HEK293 (cell line): ENCODE measurements around the gene MFSD1.

Experiments used
- CTCF ChIA-PET: fragments of 350-600 bp; formaldehyde crosslinking; extraction: SDS; loops from one replicate; lab custom pipeline; 2021; ENCODE audit warnings: antibody characterized with exemption; lab: Yijun Ruan, JAX
- POLR2A ChIA-PET: fragments of 300-600 bp; formaldehyde crosslinking; extraction: SDS; loops from one replicate; lab custom pipeline; 2020; ENCODE audit warnings: antibody characterized with exemption, inconsistent platforms; lab: Yijun Ruan, JAX
- H3K27ac ChIP-seq: fragments of 200-500 bp; sonication (Bioruptor generic); 2 replicates; pipeline ENCODE4 v1.5.1; 2014; ENCODE audit warnings: low read depth, low read length, control low read depth, inconsistent platforms; ENCODE audit errors: extremely low read depth
- H3K36me3 ChIP-seq, 2 experiments: fragments of 200-500 bp in 1 of 2; sonication (Bioruptor generic) in 1 of 2; 1 replicate in 1 of 2; 2 replicates in 1 of 2; pipeline ENCODE4 v1.5.1; 2014 to 2017; ENCODE audit warnings: inconsistent platforms in 2 of 2, low read length in 2 of 2; ENCODE audit not compliant: control insufficient read depth in 2 of 2, insufficient read depth in 1 of 2
- H3K4me1 ChIP-seq: fragments of 200-500 bp; sonication (Bioruptor generic); 2 replicates; pipeline ENCODE4 v1.5.1; 2014; ENCODE audit warnings: mild to moderate bottlenecking, low read length, inconsistent platforms; ENCODE audit not compliant: control insufficient read depth, insufficient read depth
- H3K4me3 ChIP-seq: 2 replicates; pipeline ENCODE4 v1.5.1; 2011; ENCODE audit warnings: low read depth, mild to moderate bottlenecking, control low read depth, low read length, moderate library complexity
- H3K9me3 ChIP-seq: fragments of 200-500 bp; sonication (Bioruptor generic); 2 replicates; pipeline ENCODE4 v1.5.1; 2014; ENCODE audit warnings: low read depth, low read length, inconsistent platforms; ENCODE audit not compliant: control insufficient read depth, insufficient read depth
- BCL11A ChIP-seq: fragments of 450-650 bp; formaldehyde crosslinking; IDR thresholded peaks from 2 replicates; pipeline ENCODE4 v1.5.1; 2016; ENCODE audit warnings: low read depth, missing biosample characterization, missing genetic modification characterization
- BCL11B ChIP-seq: fragments of 450-650 bp; formaldehyde crosslinking; IDR thresholded peaks from 2 replicates; pipeline ENCODE4 v1.5.1; 2016; ENCODE audit warnings: low read depth, missing biosample characterization, missing genetic modification characterization
- EGR2 ChIP-seq: fragments of 450-650 bp; formaldehyde crosslinking; IDR thresholded peaks from 2 replicates; pipeline ENCODE4 v1.5.1; 2016; ENCODE audit warnings: low read depth, missing biosample characterization, missing genetic modification characterization
- GLI2 ChIP-seq: fragments of 450-650 bp; formaldehyde crosslinking; IDR thresholded peaks from 2 replicates; pipeline ENCODE4; 2017; ENCODE audit warnings: missing biosample characterization, missing genetic modification characterization, low read depth, borderline replicate concordance
- KLF9 ChIP-seq: fragments of 450-650 bp; formaldehyde crosslinking; IDR thresholded peaks from 2 replicates; pipeline ENCODE4 v1.5.1; 2016; ENCODE audit warnings: missing biosample characterization, missing genetic modification characterization, low read depth
- MYNN ChIP-seq: fragments of 450-650 bp; formaldehyde crosslinking; IDR thresholded peaks from 2 replicates; pipeline ENCODE4 v1.5.1; 2016; ENCODE audit warnings: missing biosample characterization, missing genetic modification characterization, borderline replicate concordance
- OSR2 ChIP-seq: fragments of 450-650 bp; formaldehyde crosslinking; IDR thresholded peaks from 2 replicates; pipeline ENCODE4 v1.5.1; 2016; ENCODE audit warnings: missing biosample characterization, missing genetic modification characterization
- PRDM1 ChIP-seq: fragments of 450-650 bp; formaldehyde crosslinking; IDR thresholded peaks from 2 replicates; pipeline ENCODE4; 2016; ENCODE audit warnings: missing biosample characterization, missing genetic modification characterization
- SETDB1 ChIP-seq: IDR thresholded peaks from one replicate; pipeline ENCODE4 v1.6.1; 2017; ENCODE audit warnings: mild to moderate bottlenecking, low read length, moderate library complexity, mixed read lengths; ENCODE audit not compliant: insufficient read length
- TCF7L2 ChIP-seq: IDR thresholded peaks from 2 replicates; pipeline ENCODE4 v1.6.1; 2011; ENCODE audit warnings: low read depth, mild to moderate bottlenecking, inconsistent platforms, low read length, moderate library complexity, borderline replicate concordance
- ZFP37 ChIP-seq: fragments of 450-650 bp; formaldehyde crosslinking; IDR thresholded peaks from 2 replicates; pipeline ENCODE4 v1.5.1; 2016; ENCODE audit warnings: missing biosample characterization, missing genetic modification characterization
- ZNF112 ChIP-seq: fragments of 450-650 bp; formaldehyde crosslinking; IDR thresholded peaks from 2 replicates; pipeline ENCODE4 v1.5.0; 2017; ENCODE audit warnings: missing biosample characterization, missing genetic modification characterization
- ZNF157 ChIP-seq: fragments of 450-650 bp; formaldehyde crosslinking; IDR thresholded peaks from 2 replicates; pipeline ENCODE4 v1.5.1; 2016; ENCODE audit warnings: missing biosample characterization, missing genetic modification characterization
- ZNF211 ChIP-seq: fragments of 450-650 bp; formaldehyde crosslinking; IDR thresholded peaks from 2 replicates; pipeline ENCODE4 v1.5.1; 2016; ENCODE audit warnings: low read depth, missing biosample characterization, missing genetic modification characterization
- ZNF335 ChIP-seq: fragments of 450-650 bp; formaldehyde crosslinking; conservative IDR thresholded peaks from 2 replicates; pipeline ENCODE4 v1.5.1; 2016; ENCODE audit warnings: missing biosample characterization, missing genetic modification characterization
- ZNF354C ChIP-seq: fragments of 450-650 bp; formaldehyde crosslinking; IDR thresholded peaks from 2 replicates; pipeline ENCODE4 v1.5.1; 2016; ENCODE audit warnings: missing biosample characterization, missing genetic modification characterization, low read depth, borderline replicate concordance
- ZNF416 ChIP-seq: fragments of 450-650 bp; formaldehyde crosslinking; IDR thresholded peaks from 2 replicates; pipeline ENCODE4 v1.5.1; 2016; ENCODE audit warnings: missing biosample characterization, missing genetic modification characterization
- ZNF501 ChIP-seq: fragments of 450-650 bp; formaldehyde crosslinking; IDR thresholded peaks from 2 replicates; pipeline ENCODE4 v1.5.1; 2016; ENCODE audit warnings: missing biosample characterization, missing genetic modification characterization
- ZNF530 ChIP-seq: fragments of 450-650 bp; formaldehyde crosslinking; IDR thresholded peaks from 2 replicates; pipeline ENCODE4 v1.5.1; 2016; ENCODE audit warnings: low read depth, missing biosample characterization, missing genetic modification characterization
- ZNF544 ChIP-seq: fragments of 450-650 bp; formaldehyde crosslinking; IDR thresholded peaks from 2 replicates; pipeline ENCODE4 v1.5.0; 2017; ENCODE audit warnings: missing biosample characterization, missing genetic modification characterization
- ZNF561 ChIP-seq: fragments of 450-650 bp; IDR thresholded peaks from 2 replicates; pipeline ENCODE4 v1.5.1; 2018; ENCODE audit warnings: missing biosample characterization, missing genetic modification characterization, borderline replicate concordance
- ZNF660 ChIP-seq: fragments of 450-650 bp; IDR thresholded peaks from 2 replicates; pipeline ENCODE4 v1.5.1; 2018; ENCODE audit warnings: missing biosample characterization, mild to moderate bottlenecking, missing genetic modification characterization
- ZNF670 ChIP-seq: fragments of 450-650 bp; formaldehyde crosslinking; IDR thresholded peaks from 2 replicates; pipeline ENCODE4 v1.5.1; 2016; ENCODE audit warnings: missing biosample characterization, missing genetic modification characterization, low read depth
- ZNF777 ChIP-seq: fragments of 450-650 bp; formaldehyde crosslinking; IDR thresholded peaks from 2 replicates; pipeline ENCODE4 v1.5.1; 2017; ENCODE audit warnings: missing biosample characterization, missing genetic modification characterization, borderline replicate concordance
- ZXDB ChIP-seq: fragments of 450-650 bp; formaldehyde crosslinking; IDR thresholded peaks from 2 replicates; pipeline ENCODE4 v1.5.1; 2016; ENCODE audit warnings: missing biosample characterization, missing genetic modification characterization
- TF ChIP-seq, protein P1 (sequence below): fragments of 450-650 bp; formaldehyde crosslinking; IDR thresholded peaks from 2 replicates; pipeline ENCODE4 v1.5.1; 2016; ENCODE audit warnings: missing biosample characterization, missing genetic modification characterization
- TF ChIP-seq, protein P2 (sequence below): fragments of 450-650 bp; formaldehyde crosslinking; IDR thresholded peaks from 2 replicates; pipeline ENCODE4 v1.5.1; 2016; ENCODE audit warnings: missing biosample characterization, missing genetic modification characterization
- TF ChIP-seq, protein P3 (sequence below): fragments of 450-650 bp; formaldehyde crosslinking; IDR thresholded peaks from 2 replicates; pipeline ENCODE4 v1.5.1; 2016; ENCODE audit warnings: missing biosample characterization, missing genetic modification characterization

MFSD1 gene

DNA sequence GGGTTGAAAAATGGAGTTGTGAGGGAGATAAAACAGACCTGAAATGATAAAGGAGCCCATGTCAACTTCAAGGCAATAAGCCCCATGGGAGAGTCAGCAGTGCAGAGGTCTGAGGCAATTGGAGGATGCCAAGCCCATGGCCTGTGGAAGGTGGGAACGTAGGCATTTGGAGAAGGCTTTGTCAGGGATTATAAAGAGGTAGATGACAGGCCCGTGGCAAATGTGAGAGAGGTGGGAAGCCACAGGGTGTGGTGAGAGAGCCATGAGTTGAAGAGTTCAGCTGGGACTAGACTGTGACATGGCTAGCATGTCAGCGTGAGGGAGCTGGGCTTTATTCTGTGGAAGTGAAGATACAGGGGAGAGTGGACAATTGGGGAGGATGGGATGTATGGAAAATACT lies 35.4 kb downstream of the MFSD1 start:
- Histone ChIP-seq H3K4me3 (no peak overlapping the region), H3K9me3 (no peaks in the 10 kb centered on the region), H3K36me3 (no peaks in the 10 kb centered on the region), H3K4me1 (no peaks in the 10 kb centered on the region), H3K27ac (no peak overlapping the region)
- POLR2A ChIA-PET = no interaction called here
- TF ChIP-seq EGR2 = no peak
- no peak for TF ChIP-seq ZNF544
- TF ChIP-seq KLF9 (tag by site-specific recombination) = no peak
- TF ChIP-seq OSR2 = no peak
- no peak for TF ChIP-seq ZXDB (tag by site-specific recombination)
- no peak for TF ChIP-seq ZNF501
- TF ChIP-seq, all 188 proteins: peak for 0
- CTCF ChIA-PET = no interaction called here

DNA sequence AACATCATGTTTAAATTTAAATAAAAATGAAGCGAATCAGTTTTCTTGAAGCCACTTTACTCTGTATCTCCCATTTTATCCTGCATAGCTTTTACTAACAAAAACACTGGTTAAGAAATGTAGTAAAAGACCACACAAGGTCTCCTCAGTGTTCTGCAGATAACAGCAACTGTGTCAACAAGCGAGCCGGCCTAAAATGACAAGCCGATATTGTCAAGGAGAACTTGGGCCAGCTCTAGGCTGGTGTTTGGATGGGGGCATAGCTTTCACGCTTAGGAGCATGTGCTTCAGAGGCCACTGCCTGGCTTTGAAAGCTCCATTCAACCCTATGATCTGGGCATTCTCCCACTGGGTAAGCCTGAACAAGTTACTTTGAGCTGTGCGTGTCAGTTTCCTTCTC lies 38.1 kb downstream of the MFSD1 start:
- Histone ChIP-seq H3K36me3 (no peaks in the 10 kb centered on the region), H3K9me3 (no peaks in the 10 kb centered on the region), H3K27ac (no peak overlapping the region)
- POLR2A ChIA-PET = no interaction called here
- CTCF ChIA-PET = interaction anchor here (0.6 to 2.3 kb wide), 2 partner anchors 274 to 420 kb away, joined by 3 to 15 read pairs; no protein-coding TSS in a partner anchor
- no peak for TF ChIP-seq MYNN
- TF ChIP-seq ZNF670 (tag by site-specific recombination) = no peak
- no peak for TF ChIP-seq ZNF416
- TF ChIP-seq TCF7L2 = no peak
- TF ChIP-seq ZNF112 = no peak
- no peak for TF ChIP-seq ZNF530 (tag by site-specific recombination)
- no peak for TF ChIP-seq ZNF354C (tag by site-specific recombination)
- TF ChIP-seq ZNF561 (tag by site-specific recombination) = no peak
- TF ChIP-seq ZNF157 (tag by site-specific recombination) = no peak
- TF ChIP-seq, all 188 proteins: peak for 0
- no peaks in the 10 kb centered on the region for H3K4me1 ChIP-seq
- no peak overlapping the region for H3K4me3 ChIP-seq

DNA sequence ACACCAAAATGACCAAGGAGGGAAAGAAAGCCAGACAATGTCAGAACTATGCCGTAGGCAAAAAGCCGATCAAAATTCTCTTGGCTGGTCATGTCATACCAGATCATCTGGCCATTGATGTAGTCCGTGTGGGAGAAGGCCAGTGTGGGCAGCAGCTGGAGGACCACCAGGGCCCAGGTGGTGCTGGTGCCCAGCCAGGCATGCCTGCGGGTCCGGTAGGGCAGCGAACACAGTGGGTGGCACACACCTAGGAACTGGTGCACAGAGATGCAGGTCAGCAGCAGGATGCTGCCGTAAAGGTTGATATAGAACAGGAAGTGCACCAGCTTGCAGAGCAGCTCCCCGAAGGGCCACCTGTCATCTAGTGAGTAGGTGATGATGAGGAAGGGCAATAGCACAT lies 39.5 kb downstream of the MFSD1 start:
- Histone ChIP-seq H3K4me3 (no peak overlapping the region), H3K4me1 (no peaks in the 10 kb centered on the region), H3K27ac (no peak overlapping the region), H3K36me3 (no peaks in the 10 kb centered on the region), H3K9me3 (no peaks in the 10 kb centered on the region)
- ChIA-PET CTCF (interaction anchor here (1.0 to 2.3 kb wide), 2 partner anchors 412 to 418 kb away, joined by 5 to 15 read pairs; no protein-coding TSS in a partner anchor), POLR2A (no interaction called here)
- TF ChIP-seq, protein P1, sequence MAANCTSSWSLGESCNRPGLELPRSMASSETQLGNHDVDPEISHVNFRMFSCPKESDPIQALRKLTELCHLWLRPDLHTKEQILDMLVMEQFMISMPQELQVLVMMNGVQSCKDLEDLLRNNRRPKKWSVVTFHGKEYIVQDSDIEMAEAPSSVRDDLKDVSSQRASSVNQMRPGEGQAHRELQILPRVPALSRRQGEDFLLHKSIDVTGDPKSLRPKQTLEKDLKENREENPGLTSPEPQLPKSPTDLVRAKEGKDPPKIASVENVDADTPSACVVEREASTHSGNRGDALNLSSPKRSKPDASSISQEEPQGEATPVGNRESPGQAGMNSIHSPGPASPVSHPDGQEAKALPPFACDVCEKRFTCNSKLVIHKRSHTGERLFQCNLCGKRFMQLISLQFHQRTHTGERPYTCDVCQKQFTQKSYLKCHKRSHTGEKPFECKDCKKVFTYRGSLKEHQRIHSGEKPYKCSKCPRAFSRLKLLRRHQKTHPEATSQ (tag by site-specific recombination) = no peak
- TF ChIP-seq, protein P2, sequence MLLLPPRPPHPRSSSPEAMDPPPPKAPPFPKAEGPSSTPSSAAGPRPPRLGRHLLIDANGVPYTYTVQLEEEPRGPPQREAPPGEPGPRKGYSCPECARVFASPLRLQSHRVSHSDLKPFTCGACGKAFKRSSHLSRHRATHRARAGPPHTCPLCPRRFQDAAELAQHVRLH (tag by site-specific recombination) = no peak
- no peak for TF ChIP-seq ZNF354C (tag by site-specific recombination)
- no peak for TF ChIP-seq ZNF660 (tag by site-specific recombination)
- TF ChIP-seq ZNF211 (tag by site-specific recombination) = no peak
- TF ChIP-seq BCL11A (tag by site-specific recombination) = no peak
- no peak for TF ChIP-seq GLI2 (tag by site-specific recombination)
- TF ChIP-seq SETDB1 = no peak
- TF ChIP-seq ZNF777 (tag by site-specific recombination) = no peak
- TF ChIP-seq, protein P3, sequence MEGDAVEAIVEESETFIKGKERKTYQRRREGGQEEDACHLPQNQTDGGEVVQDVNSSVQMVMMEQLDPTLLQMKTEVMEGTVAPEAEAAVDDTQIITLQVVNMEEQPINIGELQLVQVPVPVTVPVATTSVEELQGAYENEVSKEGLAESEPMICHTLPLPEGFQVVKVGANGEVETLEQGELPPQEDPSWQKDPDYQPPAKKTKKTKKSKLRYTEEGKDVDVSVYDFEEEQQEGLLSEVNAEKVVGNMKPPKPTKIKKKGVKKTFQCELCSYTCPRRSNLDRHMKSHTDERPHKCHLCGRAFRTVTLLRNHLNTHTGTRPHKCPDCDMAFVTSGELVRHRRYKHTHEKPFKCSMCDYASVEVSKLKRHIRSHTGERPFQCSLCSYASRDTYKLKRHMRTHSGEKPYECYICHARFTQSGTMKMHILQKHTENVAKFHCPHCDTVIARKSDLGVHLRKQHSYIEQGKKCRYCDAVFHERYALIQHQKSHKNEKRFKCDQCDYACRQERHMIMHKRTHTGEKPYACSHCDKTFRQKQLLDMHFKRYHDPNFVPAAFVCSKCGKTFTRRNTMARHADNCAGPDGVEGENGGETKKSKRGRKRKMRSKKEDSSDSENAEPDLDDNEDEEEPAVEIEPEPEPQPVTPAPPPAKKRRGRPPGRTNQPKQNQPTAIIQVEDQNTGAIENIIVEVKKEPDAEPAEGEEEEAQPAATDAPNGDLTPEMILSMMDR (tag by site-specific recombination) = no peak
- no peak for TF ChIP-seq ZFP37
- TF ChIP-seq PRDM1 = no peak
- no peak for TF ChIP-seq ZXDB (tag by site-specific recombination)
- TF ChIP-seq BCL11B (tag by site-specific recombination) = no peak
- TF ChIP-seq ZNF335 (tag by site-specific recombination) = no peak
